Right renal cortex interstitium (tissue), 3 donors: Measurements from ENCODE around the gene CAMK4. TPM values are rescaled to one million over a fixed set of nuclear protein-coding genes. Genes with fewer than 3 reads are reported as not detected.
A peak's percentile ranks its signal among the peaks of the same experiment; 100 is the strongest.
"Not testable (repeated sequence)": the region's sequence is repeated elsewhere in the genome, so short reads cannot be mapped to it uniquely, and the experiment has no call there.

ENCODE experiments used
- DNase-seq, 3 donors: peaks; one replicate each; pipeline ENCODE4 v3.0.0-alpha.2; 2013; ENCODE audit warnings: low read depth in 3 of 3, low spot score in 2 of 3
- polyA plus RNA-seq, 3 donors: library from polyadenylated mRNA; unstranded; fragments of 120-200 nt; gene quantifications; one replicate each; pipeline ENCODE4 v1.2.1, GENCODE V29; 2013; ENCODE audit not compliant: insufficient read length in 3 of 3

Gene CAMK4
- polyA plus RNA-seq, 3 donors = 3.6 to 4.6 (median 4.0) TPM

GRCh38 chr5:111409266-111409665, 185.1 kb downstream of the CAMK4 start:
- DNase-seq = not testable (repeated sequence)

DNA sequence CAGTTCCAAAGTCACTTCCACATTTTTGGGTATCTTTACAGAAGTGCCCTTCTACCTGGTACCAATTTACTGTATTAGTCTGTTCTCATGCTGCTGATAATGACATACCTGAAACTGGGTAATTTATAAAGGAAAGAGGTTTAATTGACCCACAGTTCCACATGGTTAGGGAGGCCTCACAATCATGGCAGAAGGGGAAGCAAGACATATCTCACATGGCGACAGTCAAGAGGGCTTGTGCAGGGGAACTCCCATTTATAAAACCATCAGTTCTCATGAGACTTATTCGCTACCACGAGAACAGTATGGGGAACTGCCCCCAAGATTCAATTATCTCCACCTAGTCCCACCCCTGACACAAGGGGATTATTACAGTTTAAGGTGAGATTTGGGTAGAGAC, 185.9 kb downstream of the CAMK4 start:
- not testable (repeated sequence) for DNase-seq

GRCh38 chr5:111411301-111411700, 187.1 kb downstream of the CAMK4 start:
- DNase-seq = no peak

GRCh38 chr5:111412593-111412992, 188.4 kb downstream of the CAMK4 start:
- DNase-seq = no peak

DNA sequence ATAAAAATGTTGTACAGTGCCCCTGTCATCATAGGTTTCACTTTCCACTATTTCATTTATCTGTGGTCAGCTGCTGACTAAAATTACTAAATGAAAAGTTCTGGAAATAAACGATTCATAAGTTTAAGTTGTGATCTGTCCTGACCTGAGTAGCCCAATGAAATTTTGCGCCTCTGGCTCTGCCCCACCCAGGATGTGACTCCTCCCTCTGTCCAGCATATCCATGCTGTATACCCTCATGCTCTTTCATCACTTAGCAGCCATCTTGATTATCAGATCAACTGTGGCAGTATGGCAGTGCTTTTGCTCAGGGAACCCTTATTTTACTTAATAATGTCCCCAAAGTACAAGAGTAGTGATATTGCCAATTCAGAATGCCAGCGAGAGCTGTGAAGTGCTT, 190.9 kb downstream of the CAMK4 start:
- DNase-seq = no peak

DNA sequence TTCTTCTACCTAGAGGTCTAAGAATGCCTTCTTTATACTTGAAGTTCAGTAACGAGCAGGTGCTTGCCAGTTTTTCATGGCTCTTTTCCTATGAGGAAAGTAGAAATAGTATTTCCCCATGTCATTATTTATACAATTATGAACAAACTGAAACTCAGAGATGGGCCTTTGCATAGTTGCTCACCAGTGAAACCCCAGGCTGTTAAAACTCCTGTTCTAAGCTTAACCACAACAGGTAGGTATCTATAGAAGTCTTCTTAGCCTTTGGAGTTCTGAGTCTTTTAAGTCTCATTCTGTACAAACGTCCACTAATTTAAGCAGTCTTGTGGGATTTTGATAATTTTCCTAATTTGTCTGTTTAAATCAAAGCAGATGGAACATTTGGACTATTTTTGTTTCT, 198.1 kb downstream of the CAMK4 start:
- no peak for DNase-seq

DNA sequence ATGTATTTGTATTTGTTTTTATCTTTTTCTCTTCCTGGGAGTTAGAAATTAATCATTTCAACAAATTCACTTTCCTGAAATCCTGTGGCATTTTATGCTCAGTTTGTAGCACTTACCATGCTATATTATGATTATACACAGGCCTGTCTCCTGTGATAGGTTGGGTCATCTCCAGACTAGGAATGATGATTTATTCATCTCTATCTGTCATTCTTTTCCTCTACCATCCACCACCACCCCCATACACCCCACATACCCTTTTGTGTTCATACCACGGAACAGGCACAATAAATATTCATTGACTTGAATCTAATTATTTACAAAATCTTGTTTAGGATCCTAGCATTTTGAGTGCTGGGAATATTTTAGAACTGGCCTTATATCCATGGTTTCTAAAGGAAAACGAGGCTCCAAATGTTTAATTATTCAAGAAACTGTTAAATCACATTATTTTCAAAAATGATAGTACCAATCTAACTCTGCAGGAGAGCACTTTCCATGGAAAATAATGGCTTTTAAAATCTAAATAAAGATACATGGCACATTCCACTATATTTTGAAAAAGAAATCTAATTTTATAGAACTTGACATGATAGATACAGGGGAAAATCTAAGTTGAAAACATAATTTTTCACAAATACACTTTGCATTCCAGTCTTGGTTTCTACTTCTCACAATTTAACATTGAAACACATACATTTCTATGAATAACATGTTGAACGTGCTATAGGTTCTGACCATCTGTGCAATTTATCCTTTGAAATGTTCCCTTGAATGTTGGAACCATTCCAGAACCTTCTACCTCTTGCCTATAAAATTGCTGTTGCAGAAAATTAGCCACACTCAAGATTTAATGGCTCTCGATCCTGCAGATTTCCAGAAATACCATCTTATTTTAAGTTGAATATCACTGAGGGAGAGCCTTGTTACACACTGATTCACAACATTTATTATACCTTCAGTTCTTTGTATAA, 198.8 kb downstream of the CAMK4 start:
- no peak for DNase-seq

- no peak for DNase-seq
Measured at GRCh38 chr5:111425205-111425604, 201.0 kb downstream of the CAMK4 start.

DNA sequence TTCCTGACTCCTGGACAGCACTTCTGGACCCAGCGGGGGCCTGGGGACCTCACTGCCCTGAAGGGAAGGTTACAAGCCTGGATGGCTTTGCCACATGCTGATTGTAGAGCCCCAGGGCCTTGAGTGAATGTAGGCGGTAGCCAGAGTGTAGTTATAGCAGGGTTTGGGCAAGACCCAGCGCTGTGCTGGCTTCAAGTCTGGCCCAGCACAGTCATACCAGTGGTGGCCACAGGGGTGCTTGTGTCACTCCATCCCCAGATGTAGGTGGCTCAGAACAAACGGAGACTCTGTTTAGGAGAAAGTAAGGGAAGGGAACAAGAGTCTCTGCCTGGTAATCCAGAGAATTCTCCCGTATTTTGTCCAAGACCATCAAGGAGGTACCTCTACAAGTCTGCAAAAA, 203.6 kb downstream of the CAMK4 start:
- no peak for DNase-seq

DNA sequence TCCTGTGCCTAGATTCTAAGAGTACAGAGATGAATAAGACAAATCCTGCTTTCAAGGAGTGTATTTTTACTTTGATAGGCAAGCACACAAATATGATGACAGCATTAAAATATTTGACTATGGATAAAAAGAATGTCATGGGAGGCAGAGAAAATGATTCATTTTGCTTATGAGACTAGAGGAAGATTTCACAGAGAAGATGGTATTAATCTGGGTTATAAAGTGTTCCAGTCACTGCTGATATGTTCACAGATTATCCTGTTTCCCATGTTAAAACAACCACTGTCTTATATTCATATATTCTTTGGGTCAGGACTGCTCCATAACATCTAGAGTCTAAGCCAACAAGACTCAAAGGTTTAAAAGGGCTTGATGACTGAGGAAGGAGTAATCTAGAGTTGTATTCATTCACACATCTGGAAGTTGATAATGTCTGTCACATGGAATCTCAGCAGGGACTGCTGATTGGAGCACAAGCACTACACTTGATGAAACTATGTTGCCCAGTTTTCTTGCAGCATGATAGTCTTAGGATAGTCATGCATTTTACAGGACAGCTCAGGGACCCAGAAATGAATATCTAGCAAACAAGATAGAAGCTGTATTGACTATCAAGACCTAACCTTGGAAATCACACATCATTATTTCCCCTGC, 208.8 kb downstream of the CAMK4 start:
- DNase-seq = no peak

DNA sequence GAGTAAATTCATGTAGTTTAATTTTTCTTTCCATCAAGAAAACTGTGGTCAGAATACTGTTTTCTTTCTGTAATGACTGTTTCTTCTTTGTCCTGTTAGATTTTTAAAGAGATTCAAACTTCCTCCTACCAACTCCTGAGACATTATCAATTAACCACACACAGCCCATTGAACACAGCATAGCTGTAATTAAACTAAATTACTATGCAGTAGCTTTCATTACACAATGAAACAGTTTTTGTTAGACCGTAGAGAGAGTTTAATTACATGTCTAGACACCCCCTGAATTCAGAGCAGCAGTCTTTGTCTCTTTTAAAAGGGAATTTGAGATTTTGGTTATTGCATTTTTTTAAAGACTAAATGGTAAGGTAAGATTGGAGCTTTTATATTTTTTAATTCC, 210.6 kb downstream of the CAMK4 start:
- no peak for DNase-seq

DNA sequence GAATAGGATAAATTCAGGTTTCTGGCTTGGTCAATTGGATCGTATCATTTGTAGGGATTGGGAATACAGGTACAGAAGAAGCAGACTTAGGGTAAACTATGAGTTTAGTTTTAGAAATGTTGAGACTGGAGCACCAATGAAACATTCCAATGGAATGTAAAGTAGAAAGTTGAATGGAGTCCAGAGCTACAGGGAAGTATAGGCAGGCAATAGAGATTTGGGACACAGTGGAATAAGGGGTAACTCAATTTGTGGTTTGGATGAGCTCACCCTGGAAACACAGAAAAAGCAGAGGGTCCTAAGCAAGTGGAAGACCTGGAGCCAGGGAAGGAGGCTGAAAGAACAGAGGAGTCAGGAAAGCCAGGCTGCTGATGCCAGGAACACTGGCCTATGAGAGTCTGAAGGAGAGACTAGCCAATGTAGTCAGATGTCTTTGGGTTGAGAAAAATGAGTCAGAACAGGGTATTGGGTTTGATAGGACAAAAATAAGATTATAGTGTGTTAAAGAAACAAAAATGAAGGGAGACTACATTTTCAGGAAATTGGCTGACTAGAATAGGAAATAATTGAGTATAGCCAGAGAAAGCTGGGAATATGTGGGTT, 215.4 kb downstream of the CAMK4 start:
- no peak for DNase-seq

DNA sequence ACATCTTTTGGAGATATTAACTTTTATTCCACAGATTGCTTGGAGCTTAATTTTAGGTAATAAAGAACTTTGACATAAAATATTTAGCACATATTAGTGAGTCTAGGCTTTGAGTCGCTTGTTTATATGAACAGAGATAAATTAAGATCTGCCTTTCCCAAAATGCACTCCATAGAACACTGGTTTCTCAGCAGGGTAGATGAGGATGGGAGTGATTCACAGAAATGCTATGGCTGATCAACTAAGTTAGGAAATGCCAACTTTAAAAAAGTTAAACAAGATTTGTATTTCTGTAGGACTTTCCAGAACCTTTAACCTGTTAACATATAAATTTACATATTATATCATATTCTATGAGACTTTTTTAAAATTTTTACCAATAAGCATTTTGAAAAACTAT, 222.9 kb downstream of the CAMK4 start:
- no peak for DNase-seq

DNA sequence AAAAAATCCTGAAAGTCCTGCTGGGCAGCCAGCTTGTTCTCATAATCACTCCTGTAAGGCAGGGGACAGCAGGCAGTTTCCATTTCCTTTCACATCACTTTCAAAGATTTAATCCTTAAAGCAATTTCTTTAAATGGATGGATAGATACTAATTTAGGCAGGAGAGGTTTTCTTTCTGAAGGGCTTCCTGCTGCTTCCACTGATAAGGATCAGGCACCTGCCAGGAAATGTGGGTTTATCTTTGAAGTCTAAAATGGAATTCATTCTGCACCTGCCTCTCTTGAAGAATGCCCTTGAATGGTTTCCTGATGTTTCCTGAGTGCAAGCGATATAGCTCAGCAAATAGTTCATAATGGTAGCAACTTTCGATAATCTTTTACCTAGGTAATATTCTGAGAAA, 223.6 kb downstream of the CAMK4 start:
- no peak for DNase-seq

- DNase-seq = no peak
Measured at GRCh38 chr5:111453295-111453694, 229.1 kb downstream of the CAMK4 start.

DNA sequence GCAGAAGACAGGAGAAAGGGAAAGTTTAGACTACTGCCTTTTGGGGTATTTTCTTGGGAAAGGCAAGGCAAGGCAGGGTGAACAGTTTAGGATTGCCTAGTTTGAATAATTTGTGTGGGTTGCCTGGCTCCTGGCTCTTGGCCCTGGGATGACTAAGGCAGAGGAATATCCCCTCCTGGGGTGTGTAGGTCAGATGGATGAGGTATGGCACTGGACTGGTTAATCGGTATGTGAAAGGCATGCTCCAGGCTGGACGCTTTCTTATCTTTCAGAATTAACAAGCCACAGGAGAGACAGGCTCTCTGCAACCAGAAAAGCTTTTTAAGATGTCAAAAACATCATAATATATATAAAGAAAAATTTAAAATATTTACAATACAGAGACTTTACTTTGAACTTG, 229.6 kb downstream of the CAMK4 start:
- no peak for DNase-seq

DNA sequence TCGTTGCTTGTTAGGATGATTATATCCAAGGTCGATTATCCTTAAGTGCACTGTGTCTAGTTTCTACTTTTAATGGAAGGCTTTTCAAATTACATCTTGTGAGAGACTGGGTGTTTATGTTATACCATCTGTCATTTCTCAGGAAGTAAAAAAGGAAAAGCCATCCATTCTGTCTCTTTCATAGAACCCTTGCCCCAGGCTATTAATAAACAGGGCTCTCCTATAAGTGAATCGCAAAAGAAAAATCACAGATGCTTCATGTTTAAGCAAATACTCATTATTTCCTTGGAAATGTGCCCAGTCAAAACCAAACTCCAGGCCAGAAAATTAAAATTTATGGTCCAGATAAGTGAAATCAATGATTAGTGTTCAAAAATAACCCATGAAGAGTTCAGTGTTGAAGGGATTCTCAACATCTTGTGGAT, 230.0 kb downstream of the CAMK4 start:
- peak in 2 of 3 donors; percentile 43 to 52 for DNase-seq

- DNase-seq = peak in 2 of 3 donors; percentile 10 to 12
Measured at GRCh38 chr5:111454776-111455175, 230.6 kb downstream of the CAMK4 start.

DNA sequence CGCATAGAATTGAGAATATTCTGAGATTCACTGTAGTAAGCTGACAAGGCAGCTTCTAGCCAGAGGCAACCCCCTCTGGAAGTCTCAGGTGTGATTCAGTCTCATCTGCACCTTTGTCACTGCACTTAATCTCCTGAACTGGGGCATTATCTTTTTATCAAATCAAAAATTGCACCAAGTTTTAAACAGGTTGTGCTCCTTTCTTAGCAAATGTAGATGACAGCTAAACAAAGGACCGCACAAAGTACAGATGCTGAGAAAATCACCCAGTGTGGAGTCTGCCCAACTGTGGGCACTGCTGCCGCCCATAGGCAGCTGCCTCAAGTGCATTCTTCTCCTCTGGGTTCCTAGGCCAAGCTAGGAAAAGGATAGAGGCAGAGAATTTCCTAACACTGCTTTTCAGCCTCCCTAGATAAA, 237.1 kb downstream of the CAMK4 start:
- no peak for DNase-seq

GRCh38 chr5:111461934-111462333, 237.8 kb downstream of the CAMK4 start:
- DNase-seq = no peak

GRCh38 chr5:111463311-111463710, 239.1 kb downstream of the CAMK4 start:
- no peak for DNase-seq
